Cardiac fibroblast (primary cell): ENCODE measurements around the gene MOSMO.

ENCODE experiments used
- DNase-seq, 2 donors: peaks; one replicate each; pipeline versions ENCODE4 v3.0.0 to v3.0.0-alpha.2; 2010; ENCODE audit warnings: low read depth in 2 of 2
- H3K4me3 ChIP-seq, 2 donors: replicated peaks in 1 of 2; 1 replicate in 1 of 2; 2 replicates in 1 of 2; pipeline ENCODE4 v1.5.1; 2011; ENCODE audit warnings: low read depth in 2 of 2, low read length in 2 of 2, mild to moderate bottlenecking in 2 of 2, moderate library complexity in 1 of 2
- CTCF ChIP-seq: IDR thresholded peaks from one replicate; pipeline ENCODE4 v1.5.1; 2011; ENCODE audit warnings: low read depth, mild to moderate bottlenecking, low read length, inconsistent platforms

The MOSMO gene

GRCh38 chr16:22116095-22116700 lies 108.3 kb downstream of the MOSMO start:
- no peak for DNase-seq
- H3K4me3 ChIP-seq = no peak overlapping the region
- TF ChIP-seq CTCF = no peak

GRCh38 chr16:22117609-22118008 lies 109.7 kb downstream of the MOSMO start:
- DNase-seq = no peak
- TF ChIP-seq CTCF = no peak
- H3K4me3 ChIP-seq = no peak overlapping the region

GRCh38 chr16:22120440-22120839 lies 112.5 kb downstream of the MOSMO start:
- DNase-seq = no peak
- H3K4me3 ChIP-seq = no peak overlapping the region
- no peak for TF ChIP-seq CTCF

GRCh38 chr16:22122239-22122638 lies 114.3 kb downstream of the MOSMO start:
- no peak overlapping the region for H3K4me3 ChIP-seq
- no peak for TF ChIP-seq CTCF
- DNase-seq = no peak

GRCh38 chr16:22123146-22123545 lies 115.2 kb downstream of the MOSMO start:
- DNase-seq = peak; percentile 2 to 33
- TF ChIP-seq CTCF = peak; percentile 17
- no peak overlapping the region for H3K4me3 ChIP-seq

GRCh38 chr16:22123759-22124490 lies 116.0 kb downstream of the MOSMO start:
- DNase-seq = no peak
- TF ChIP-seq CTCF = no peak
- no peak overlapping the region for H3K4me3 ChIP-seq
